Psoas muscle (tissue), 8 donors: ENCODE results near the gene TBX15. TPM values are rescaled to one million over a fixed set of nuclear protein-coding genes. Genes with fewer than 3 reads are reported as not detected.

ENCODE experiments used
- ATAC-seq, 4 donors: fragments of 200-7000 bp; cut with Tn5 transposase; one replicate each; pipeline ENCODE4 v1.9.1; 2020; ENCODE audit warnings: moderate library complexity in 3 of 4, mild to moderate bottlenecking in 2 of 4
- DNase-seq, 2 donors: peaks; one replicate each; pipeline ENCODE4 v3.0.0-alpha.2; 2020
- H3K27ac ChIP-seq: fragments of 200-600 bp; one replicate; pipeline ENCODE4 v1.8.0; 2022
- H3K27me3 ChIP-seq, 3 donors: fragments of 200-600 bp in 1 of 3; one replicate each; pipeline versions ENCODE4 v1.6.1 to v1.8.0; 2013 to 2022; ENCODE audit warnings: low read length in 2 of 3, mild to moderate bottlenecking in 2 of 3, moderate library complexity in 1 of 3; ENCODE audit not compliant: insufficient read depth in 3 of 3
- H3K36me3 ChIP-seq, 2 donors: fragments of 200-600 bp in 1 of 2; one replicate each; pipeline versions ENCODE4 v1.6.1 to v1.8.0; 2013 to 2022; ENCODE audit warnings: low read depth in 1 of 2, mild to moderate bottlenecking in 1 of 2, moderate library complexity in 1 of 2; ENCODE audit not compliant: insufficient read depth in 1 of 2
- H3K4me1 ChIP-seq: fragments of 200-600 bp; one replicate; pipeline ENCODE4 v1.8.0; 2022
- H3K4me3 ChIP-seq: fragments of 200-600 bp; one replicate; pipeline ENCODE4 v1.8.0; 2022; ENCODE audit warnings: mild to moderate bottlenecking
- H3K9me3 ChIP-seq: fragments of 200-600 bp; one replicate; pipeline ENCODE4 v1.8.0; 2022
- WGBS, 3 donors: extraction: QIAGEN DNeasy Blood & Tissue Kit; methylation state at CpG; one replicate each; pipeline versions ENCODE4 v1.1.6 to v1.1.7; 2013; 5-methylcytosine and 5-hydroxymethylcytosine counted together
- intact Hi-C, 2 donors: fragments of 100-400 bp; cut with DNase I; formaldehyde crosslinking; loops; one replicate each; pipeline versions ENCODE4 v1.11.0 to v1.14.2; 2022
- polyA plus RNA-seq, 3 donors: library from polyadenylated mRNA; stranded (reverse); fragments of 200-250 nt; gene quantifications; one replicate each; pipeline ENCODE4 v1.2.3, GENCODE V29; 2013
- total RNA-seq, 4 donors: library from RNA; stranded (reverse); fragmentation: NEBNext Ultra II Directional in 2 of 4; extraction: Animal tissue kit (Norgen Biotek cat#: 25700) in 2 of 4; gene quantifications; one replicate each; pipeline versions ENCODE4 v1.2.1 to v1.2.4, GENCODE V29; 2021 to 2023
- TF ChIP-seq, protein P1 (sequence below): fragments of 200-600 bp; IDR thresholded peaks from one replicate; pipeline ENCODE4 v1.8.0; 2022; ENCODE audit warnings: antibody characterized with exemption
- donor health status: healthy with polysubstance abuse.
- donor health status: DM: no; HTN: no; CAD: no; lungs with moderate emphysema.
- donor health status: Bipolar disorder and iron deficiency.
- donor health status: healthy.
- donor health status: DM: yes; HTN: yes; CAD: no.
- donor health status: DM: no; HTN: no; CAD: no.
- donor health status: DM: no; HTN: no; CAD: no.
- donor health status: DM: yes; HTN: yes; CAD: no.

TBX15 gene
- total and polyA plus RNA-seq, 7 donors = 37.0 to 220 (median 105) TPM

DNA sequence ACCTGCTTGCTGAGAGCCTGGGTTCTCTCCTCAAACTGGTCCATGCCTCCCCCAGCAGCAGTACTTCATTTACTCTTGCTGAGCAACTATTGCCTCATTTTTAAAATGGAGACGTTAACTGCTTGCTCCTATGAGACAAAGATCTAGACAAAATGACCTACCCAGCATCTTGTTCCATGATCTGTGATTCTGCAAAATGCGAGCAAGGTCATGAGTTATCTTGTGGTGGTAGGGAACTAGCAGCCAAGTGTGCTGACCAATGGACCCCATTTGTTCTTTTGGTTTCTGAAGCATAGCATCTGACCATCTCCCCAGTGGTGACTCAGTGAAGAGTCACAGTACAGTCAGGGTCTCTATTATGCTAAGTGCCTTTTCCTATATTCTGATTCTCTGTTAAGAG is 40.4 kb downstream of the TBX15 start:
- Histone ChIP-seq H3K9me3 (no peaks in the 10 kb centered on the region), H3K27me3 (no peaks in the 10 kb centered on the region), H3K27ac (peak overlapping the region; percentile 79), H3K4me1 (peaks cover 92% of the 10 kb centered on the region), H3K36me3 (peaks cover 0 to 2% of the 10 kb centered on the region in 2 donors), H3K4me3 (no peak overlapping the region)
- intact Hi-C loops = loop anchor here in 1 of 2 donors (10.0 kb wide), 1 partner anchor 653 kb away; no protein-coding TSS in a partner anchor
- ATAC-seq (no peak), DNase-seq (no peak)
- WGBS, 3 donors = 70 to 82% (median 77%) methylated on average over 2 of the region's 2 CpGs
- TF ChIP-seq, protein P1, sequence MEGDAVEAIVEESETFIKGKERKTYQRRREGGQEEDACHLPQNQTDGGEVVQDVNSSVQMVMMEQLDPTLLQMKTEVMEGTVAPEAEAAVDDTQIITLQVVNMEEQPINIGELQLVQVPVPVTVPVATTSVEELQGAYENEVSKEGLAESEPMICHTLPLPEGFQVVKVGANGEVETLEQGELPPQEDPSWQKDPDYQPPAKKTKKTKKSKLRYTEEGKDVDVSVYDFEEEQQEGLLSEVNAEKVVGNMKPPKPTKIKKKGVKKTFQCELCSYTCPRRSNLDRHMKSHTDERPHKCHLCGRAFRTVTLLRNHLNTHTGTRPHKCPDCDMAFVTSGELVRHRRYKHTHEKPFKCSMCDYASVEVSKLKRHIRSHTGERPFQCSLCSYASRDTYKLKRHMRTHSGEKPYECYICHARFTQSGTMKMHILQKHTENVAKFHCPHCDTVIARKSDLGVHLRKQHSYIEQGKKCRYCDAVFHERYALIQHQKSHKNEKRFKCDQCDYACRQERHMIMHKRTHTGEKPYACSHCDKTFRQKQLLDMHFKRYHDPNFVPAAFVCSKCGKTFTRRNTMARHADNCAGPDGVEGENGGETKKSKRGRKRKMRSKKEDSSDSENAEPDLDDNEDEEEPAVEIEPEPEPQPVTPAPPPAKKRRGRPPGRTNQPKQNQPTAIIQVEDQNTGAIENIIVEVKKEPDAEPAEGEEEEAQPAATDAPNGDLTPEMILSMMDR = no peak

DNA sequence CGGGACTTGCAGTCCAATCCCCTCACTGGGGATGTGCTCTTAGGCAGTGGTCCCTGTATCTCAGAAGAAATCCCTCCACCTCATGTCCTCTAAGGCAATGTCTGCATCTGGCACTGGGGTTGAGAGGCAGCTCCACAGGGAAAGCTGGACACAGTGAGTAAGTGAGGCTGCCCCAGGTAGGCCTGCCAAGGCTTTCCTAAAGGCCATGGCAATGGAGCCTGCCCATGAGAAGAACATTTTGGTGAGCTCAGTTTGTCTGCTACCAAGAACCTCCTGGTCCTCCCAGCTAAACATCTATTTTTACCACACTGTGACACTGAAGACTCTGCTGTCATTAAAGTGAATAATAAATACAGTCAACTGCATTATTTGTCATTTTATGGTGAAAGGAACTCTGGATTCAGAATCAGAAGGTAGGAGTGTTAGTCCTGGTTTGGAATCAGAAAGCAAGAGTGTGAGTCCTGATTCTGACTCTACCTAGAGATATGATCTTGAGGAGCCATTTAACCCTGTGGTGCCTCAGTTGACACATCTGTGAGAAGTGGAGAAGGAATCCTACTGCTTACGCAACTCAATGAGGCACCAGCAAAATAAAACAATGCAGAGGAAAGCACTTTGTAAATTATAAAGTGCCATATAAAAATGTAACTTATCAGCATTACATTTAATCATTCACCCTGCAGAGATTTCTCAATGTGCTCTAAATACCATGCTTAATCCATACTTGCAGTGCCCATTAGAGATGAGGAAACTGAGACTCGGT is 41.0 kb downstream of the TBX15 start:
- no peaks in the 10 kb centered on the region for H3K27me3 ChIP-seq
- peaks cover 92% of the 10 kb centered on the region for H3K4me1 ChIP-seq
- ATAC-seq (peak; percentile 17 to 63 (median 54)), DNase-seq (peak; percentile 29 to 81)
- intact Hi-C loops = loop anchor here in 1 of 2 donors (10.0 kb wide), 1 partner anchor 652 kb away; no protein-coding TSS in a partner anchor
- TF ChIP-seq, protein P1 = no peak
- H3K9me3 ChIP-seq = no peaks in the 10 kb centered on the region
- 52 to 80% (median 59%) methylated on average over 3 of the region's 3 CpGs for WGBS, 3 donors
- no peak overlapping the region for H3K4me3 ChIP-seq
- H3K36me3 ChIP-seq = peaks cover 0 to 2% of the 10 kb centered on the region in 2 donors
- H3K27ac ChIP-seq = peak overlapping the region; percentile 79

DNA sequence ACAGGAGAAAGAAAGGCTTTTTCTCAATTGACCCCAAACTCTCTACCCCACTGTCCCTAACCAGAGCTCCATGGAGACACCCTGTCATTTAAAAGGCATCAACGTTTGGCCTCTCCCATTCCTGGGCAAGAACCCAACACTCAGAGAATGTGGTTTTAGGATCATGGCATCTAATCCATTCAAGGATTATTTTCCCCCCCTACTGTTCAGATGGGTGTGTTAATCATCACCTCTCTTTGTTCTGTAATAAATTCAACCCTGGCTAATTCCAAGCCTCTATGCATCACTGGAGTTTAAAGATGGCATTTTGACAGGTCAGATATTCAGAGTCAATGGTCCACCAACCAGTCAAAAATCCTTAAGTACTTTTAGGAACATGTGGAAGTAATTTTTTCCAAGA is 42.7 kb downstream of the TBX15 start:
- peaks cover 92% of the 10 kb centered on the region for H3K4me1 ChIP-seq
- peak in 2 of 4 donors; percentile 4 to 13 for ATAC-seq
- WGBS, 3 donors = 14 to 25% (median 15%) methylated on average over 1 of the region's 1 CpG
- TF ChIP-seq, protein P1 = no peak
- peaks cover 0 to 2% of the 10 kb centered on the region in 2 donors for H3K36me3 ChIP-seq
- no peaks in the 10 kb centered on the region for H3K27me3 ChIP-seq
- intact Hi-C loops = loop anchor here in 1 of 2 donors (10.0 kb wide), 1 partner anchor 651 kb away; no protein-coding TSS in a partner anchor
- DNase-seq = no peak
- no peaks in the 10 kb centered on the region for H3K9me3 ChIP-seq
- H3K4me3 ChIP-seq = no peak overlapping the region
- H3K27ac ChIP-seq = peak overlapping the region; percentile 81

DNA sequence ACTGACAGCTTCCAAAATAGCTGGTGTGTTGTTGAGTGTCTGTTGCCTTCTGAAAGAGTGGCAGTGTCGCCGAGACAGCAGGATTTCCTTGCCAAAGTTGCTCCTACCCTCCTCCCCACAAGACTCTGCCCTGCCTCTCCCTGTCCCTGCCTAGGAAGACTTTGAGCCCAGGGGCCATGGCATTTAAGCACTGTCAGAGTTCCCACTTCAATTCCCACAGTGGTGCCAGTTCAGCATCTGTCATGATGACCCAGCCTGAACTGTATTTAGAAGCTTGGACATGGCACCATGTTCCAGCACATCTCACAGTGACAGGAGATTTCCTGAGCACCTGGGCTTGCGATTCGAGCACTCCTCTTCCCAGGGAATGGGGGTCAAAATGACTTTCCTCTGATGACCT is 43.6 kb downstream of the TBX15 start:
- TF ChIP-seq, protein P1 = no peak
- H3K9me3 ChIP-seq = no peaks in the 10 kb centered on the region
- intact Hi-C loops = loop anchor here in 1 of 2 donors (5.0 to 10.0 kb wide), 2 partner anchors 38 to 650 kb away; no protein-coding TSS in a partner anchor
- DNase-seq (peak; percentile 34 to 85), ATAC-seq (peak; percentile 81 to 88 (median 84))
- no peaks in the 10 kb centered on the region for H3K36me3 ChIP-seq
- 17 to 29% (median 23%) methylated on average over 4 of the region's 4 CpGs for WGBS, 3 donors
- no peaks in the 10 kb centered on the region for H3K27me3 ChIP-seq
- peak overlapping the region; percentile 81 for H3K27ac ChIP-seq
- H3K4me1 ChIP-seq = peaks cover 86% of the 10 kb centered on the region
- peak overlapping the region; percentile 6 for H3K4me3 ChIP-seq
